Thoracic aorta (tissue), 2 donors: ENCODE data around the gene TGM4. TPM values are rescaled to one million over a fixed set of nuclear protein-coding genes. Genes with fewer than 3 reads are reported as not detected.

Experiments used
- ATAC-seq: fragments of 150-250 bp; one replicate; pipeline ENCODE4 v1.8.0; 2017; ENCODE audit warnings: low read depth; ENCODE audit not compliant: insufficient number of reproducible peaks, low FRiP score
- DNase-seq: peaks from one replicate; pipeline ENCODE4 v3.0.0-alpha.2; 2020; ENCODE audit warnings: low spot score
- H3K27ac ChIP-seq, 2 donors: fragments of 200-600 bp; sonication (generic); 1 replicate in 1 of 2; 2 replicates in 1 of 2; pipeline ENCODE4 v1.5.1; 2016; ENCODE audit warnings: mild to moderate bottlenecking in 2 of 2, moderate library complexity in 2 of 2
- H3K27me3 ChIP-seq: fragments of 200-600 bp; sonication (generic); replicated peaks from 2 replicates; pipeline ENCODE4 v1.6.0; 2016; ENCODE audit warnings: mild to moderate bottlenecking; ENCODE audit not compliant: insufficient read depth
- H3K36me3 ChIP-seq: fragments of 200-600 bp; sonication (generic); one replicate; pipeline ENCODE4 v1.5.1; 2016
- H3K4me1 ChIP-seq, 2 donors: fragments of 200-600 bp; sonication (generic); 1 replicate in 1 of 2; 2 replicates in 1 of 2; pipeline versions ENCODE4 v1.5.1 to v1.6.0; 2016; ENCODE audit warnings: low read depth in 2 of 2, mild to moderate bottlenecking in 1 of 2; ENCODE audit not compliant: control insufficient read depth in 1 of 2
- H3K4me3 ChIP-seq: fragments of 200-600 bp; sonication (generic); 2 replicates; pipeline ENCODE4 v1.5.1; 2016; ENCODE audit warnings: mild to moderate bottlenecking
- H3K9me3 ChIP-seq: fragments of 200-600 bp; sonication (generic); 2 replicates; pipeline ENCODE4 v1.5.1; 2016
- total RNA-seq, 2 donors: library from RNA; depleted of rRNA; stranded (reverse); fragments of >200 nt; gene quantifications; one replicate each; pipeline versions ENCODE4 v1.1.0 to v1.2.3, GENCODE V29; 2016
- TF ChIP-seq, protein P1 (sequence below): fragments of 200-600 bp; sonication (generic); IDR thresholded peaks from one replicate; pipeline ENCODE4 v1.5.1; 2019; ENCODE audit warnings: antibody characterized with exemption

The TGM4 gene
- total RNA-seq, 2 donors from 2014 or later = not detected

DNA sequence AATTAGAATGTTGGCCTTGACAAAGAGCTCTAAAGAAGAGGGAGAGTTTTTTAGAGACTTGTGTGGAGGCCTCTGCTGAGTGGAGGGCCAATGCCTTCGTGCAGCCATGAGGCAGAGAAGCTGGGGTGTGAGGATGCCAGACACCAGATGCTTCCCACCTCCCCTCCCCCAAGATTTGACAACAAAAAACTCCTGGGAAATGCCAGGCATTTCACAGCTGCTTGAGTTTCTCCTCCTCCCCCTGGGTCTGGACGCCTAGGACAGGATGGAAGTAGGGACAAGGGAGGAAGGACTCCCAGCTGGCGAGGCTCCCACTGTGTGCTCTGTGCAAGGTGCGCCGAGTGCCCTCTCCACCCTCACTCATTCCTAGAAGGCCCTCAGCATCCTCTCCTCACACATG lies 20.1 kb downstream of the TGM4 start:
- no peak for ATAC-seq
- TF ChIP-seq, protein P1, sequence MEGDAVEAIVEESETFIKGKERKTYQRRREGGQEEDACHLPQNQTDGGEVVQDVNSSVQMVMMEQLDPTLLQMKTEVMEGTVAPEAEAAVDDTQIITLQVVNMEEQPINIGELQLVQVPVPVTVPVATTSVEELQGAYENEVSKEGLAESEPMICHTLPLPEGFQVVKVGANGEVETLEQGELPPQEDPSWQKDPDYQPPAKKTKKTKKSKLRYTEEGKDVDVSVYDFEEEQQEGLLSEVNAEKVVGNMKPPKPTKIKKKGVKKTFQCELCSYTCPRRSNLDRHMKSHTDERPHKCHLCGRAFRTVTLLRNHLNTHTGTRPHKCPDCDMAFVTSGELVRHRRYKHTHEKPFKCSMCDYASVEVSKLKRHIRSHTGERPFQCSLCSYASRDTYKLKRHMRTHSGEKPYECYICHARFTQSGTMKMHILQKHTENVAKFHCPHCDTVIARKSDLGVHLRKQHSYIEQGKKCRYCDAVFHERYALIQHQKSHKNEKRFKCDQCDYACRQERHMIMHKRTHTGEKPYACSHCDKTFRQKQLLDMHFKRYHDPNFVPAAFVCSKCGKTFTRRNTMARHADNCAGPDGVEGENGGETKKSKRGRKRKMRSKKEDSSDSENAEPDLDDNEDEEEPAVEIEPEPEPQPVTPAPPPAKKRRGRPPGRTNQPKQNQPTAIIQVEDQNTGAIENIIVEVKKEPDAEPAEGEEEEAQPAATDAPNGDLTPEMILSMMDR = no peak

DNA sequence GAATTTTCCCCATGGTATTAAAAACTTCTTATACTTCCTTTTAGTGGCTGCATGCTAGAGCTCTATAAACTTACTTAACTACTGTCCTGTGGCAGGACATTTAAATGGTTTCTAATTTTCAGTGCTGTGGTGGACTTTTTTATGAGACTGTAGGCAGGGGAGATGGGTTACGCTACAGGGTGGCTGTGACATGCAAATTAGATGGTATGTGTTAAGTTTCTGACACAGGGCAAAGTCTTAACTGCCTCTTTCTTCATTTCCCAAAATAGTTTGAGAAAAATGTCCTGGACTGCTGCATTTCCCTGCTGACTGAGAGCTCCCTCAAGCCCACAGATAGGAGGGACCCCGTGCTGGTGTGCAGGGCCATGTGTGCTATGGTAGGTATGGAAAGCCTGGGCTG lies 22.0 kb downstream of the TGM4 start:
- no peak for ATAC-seq
- Histone ChIP-seq H3K27me3 (no peaks in the 10 kb centered on the region), H3K36me3 (no peaks in the 10 kb centered on the region), H3K4me3 (no peak overlapping the region), H3K27ac (no peak overlapping the region), H3K9me3 (no peaks in the 10 kb centered on the region), H3K4me1 (no peaks in the 10 kb centered on the region)
- TF ChIP-seq, protein P1 = no peak
- no peak for DNase-seq

More for the DNA sequence above, 20.1 kb downstream of the TGM4 start:
- Histone ChIP-seq H3K9me3 (no peaks in the 10 kb centered on the region), H3K27me3 (no peaks in the 10 kb centered on the region), H3K4me1 (no peaks in the 10 kb centered on the region), H3K4me3 (no peak overlapping the region), H3K27ac (no peak overlapping the region), H3K36me3 (no peaks in the 10 kb centered on the region)
- no peak for DNase-seq

DNA sequence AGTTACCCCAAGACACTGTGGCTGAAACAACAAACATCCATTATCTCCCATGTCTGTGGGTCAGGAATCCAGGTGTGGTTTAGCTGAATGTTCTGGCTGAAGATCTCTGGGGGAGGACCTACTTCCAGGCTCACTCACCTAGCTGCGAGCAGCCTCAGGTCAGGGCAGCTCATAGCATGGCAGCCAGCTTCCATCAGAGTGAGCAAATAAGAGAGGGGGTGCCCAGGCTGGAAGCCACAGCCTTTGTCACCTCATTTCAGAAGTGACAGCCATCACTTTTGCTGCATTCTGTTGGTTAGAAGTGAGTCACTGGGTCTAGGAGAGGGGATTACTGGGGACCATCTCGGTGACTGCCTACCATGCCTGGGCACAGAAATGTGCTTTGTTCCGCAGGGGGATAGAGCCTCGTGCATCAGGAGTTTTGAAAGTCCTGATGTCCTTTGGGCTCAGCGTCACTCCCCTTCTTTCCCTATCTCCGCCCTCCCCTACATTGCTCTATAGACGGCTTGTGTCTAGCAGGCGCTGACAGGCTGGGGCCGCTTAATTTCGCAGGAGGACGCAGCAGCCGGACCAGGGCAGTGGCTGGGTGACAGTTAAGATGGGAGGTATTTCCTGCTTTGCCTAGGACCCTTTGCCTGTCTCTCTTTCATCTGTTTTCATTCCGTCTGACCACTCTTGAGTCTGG lies 25.4 kb downstream of the TGM4 start:
- no peak overlapping the region for H3K27ac ChIP-seq
- TF ChIP-seq, protein P1 = no peak
- no peak for ATAC-seq
- no peak for DNase-seq
- H3K4me3 ChIP-seq = no peak overlapping the region
- no peaks in the 10 kb centered on the region for H3K27me3 ChIP-seq
- H3K9me3 ChIP-seq = no peaks in the 10 kb centered on the region
- no peaks in the 10 kb centered on the region for H3K36me3 ChIP-seq
- no peaks in the 10 kb centered on the region for H3K4me1 ChIP-seq

DNA sequence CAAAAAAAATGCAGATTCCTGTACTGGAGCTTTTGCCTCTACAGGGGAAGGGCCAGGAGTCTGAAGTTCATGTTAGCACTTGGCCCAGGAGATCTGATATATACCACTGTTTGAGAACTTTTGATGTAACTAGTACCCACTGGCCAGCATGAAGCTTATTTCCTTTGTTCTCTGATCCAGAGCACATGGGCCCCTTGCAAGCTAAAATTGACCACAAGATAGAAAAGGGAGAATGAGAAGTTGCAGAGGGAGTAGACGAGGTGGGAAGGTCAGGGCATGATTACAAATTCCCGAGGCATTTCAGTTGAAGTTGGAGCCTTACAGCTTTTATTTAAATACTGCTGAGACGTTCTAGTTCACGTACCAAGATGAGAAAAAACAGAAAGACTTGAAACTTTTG lies 28.2 kb downstream of the TGM4 start:
- Histone ChIP-seq H3K36me3 (no peaks in the 10 kb centered on the region), H3K27ac (no peak overlapping the region), H3K9me3 (no peaks in the 10 kb centered on the region), H3K4me3 (no peak overlapping the region), H3K27me3 (no peaks in the 10 kb centered on the region), H3K4me1 (no peaks in the 10 kb centered on the region)
- TF ChIP-seq, protein P1 = no peak
- no peak for DNase-seq
- no peak for ATAC-seq

DNA sequence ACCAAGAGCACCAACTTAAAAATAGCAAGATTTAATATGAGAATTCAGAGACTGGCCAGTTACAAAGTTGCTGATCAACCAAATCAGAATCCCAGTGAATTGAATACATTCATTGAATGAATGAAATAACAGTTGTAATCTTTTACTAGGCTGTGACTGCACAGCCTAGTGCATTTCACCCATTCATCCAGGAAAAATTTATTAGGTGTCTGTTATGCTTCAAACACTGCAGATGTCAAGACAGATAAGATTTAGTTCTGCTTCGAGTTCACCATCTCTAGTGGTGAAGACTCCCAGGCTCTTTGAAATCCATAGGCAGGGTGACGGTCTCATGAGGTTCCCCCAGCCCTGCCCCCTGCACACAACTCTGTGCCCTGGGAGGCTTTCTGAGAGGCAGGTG lies 28.9 kb downstream of the TGM4 start:
- no peak overlapping the region for H3K4me3 ChIP-seq
- TF ChIP-seq, protein P1 = no peak
- no peak for ATAC-seq
- DNase-seq = no peak
- H3K36me3 ChIP-seq = no peaks in the 10 kb centered on the region
- H3K27ac ChIP-seq = no peak overlapping the region
- H3K9me3 ChIP-seq = no peaks in the 10 kb centered on the region
- H3K27me3 ChIP-seq = no peaks in the 10 kb centered on the region
- H3K4me1 ChIP-seq = no peaks in the 10 kb centered on the region
